Psoas muscle (tissue), 8 donors: ENCODE data around the gene FAM171A1. TPM values are rescaled to one million over a fixed set of nuclear protein-coding genes. Genes with fewer than 3 reads are reported as not detected.
"Not testable (repeated sequence)": the region's sequence is repeated elsewhere in the genome, so short reads cannot be mapped to it uniquely, and the experiment has no call there.

Experiments used
- ATAC-seq, 4 donors: fragments of 200-7000 bp; cut with Tn5 transposase; one replicate each; pipeline ENCODE4 v1.9.1; 2020; ENCODE audit warnings: moderate library complexity in 3 of 4, mild to moderate bottlenecking in 2 of 4
- DNase-seq, 2 donors: peaks; one replicate each; pipeline ENCODE4 v3.0.0-alpha.2; 2020
- H3K27ac ChIP-seq: fragments of 200-600 bp; one replicate; pipeline ENCODE4 v1.8.0; 2022
- H3K27me3 ChIP-seq, 3 donors: fragments of 200-600 bp in 1 of 3; one replicate each; pipeline versions ENCODE4 v1.6.1 to v1.8.0; 2013 to 2022; ENCODE audit warnings: low read length in 2 of 3, mild to moderate bottlenecking in 2 of 3, moderate library complexity in 1 of 3; ENCODE audit not compliant: insufficient read depth in 3 of 3
- H3K36me3 ChIP-seq, 2 donors: fragments of 200-600 bp in 1 of 2; one replicate each; pipeline versions ENCODE4 v1.6.1 to v1.8.0; 2013 to 2022; ENCODE audit warnings: low read depth in 1 of 2, mild to moderate bottlenecking in 1 of 2, moderate library complexity in 1 of 2; ENCODE audit not compliant: insufficient read depth in 1 of 2
- H3K4me1 ChIP-seq: fragments of 200-600 bp; one replicate; pipeline ENCODE4 v1.8.0; 2022
- H3K4me3 ChIP-seq: fragments of 200-600 bp; one replicate; pipeline ENCODE4 v1.8.0; 2022; ENCODE audit warnings: mild to moderate bottlenecking
- H3K9me3 ChIP-seq: fragments of 200-600 bp; one replicate; pipeline ENCODE4 v1.8.0; 2022
- CTCF ChIP-seq: fragments of 200-600 bp; IDR thresholded peaks from one replicate; pipeline ENCODE4 v1.8.0; 2022; ENCODE audit warnings: antibody characterized with exemption
- WGBS, 3 donors: extraction: QIAGEN DNeasy Blood & Tissue Kit; methylation state at CpG; one replicate each; pipeline versions ENCODE4 v1.1.6 to v1.1.7; 2013; 5-methylcytosine and 5-hydroxymethylcytosine counted together
- intact Hi-C, 2 donors: fragments of 100-400 bp; cut with DNase I; formaldehyde crosslinking; loops; one replicate each; pipeline versions ENCODE4 v1.11.0 to v1.14.2; 2022
- polyA plus RNA-seq, 3 donors: library from polyadenylated mRNA; stranded (reverse); fragments of 200-250 nt; gene quantifications; one replicate each; pipeline ENCODE4 v1.2.3, GENCODE V29; 2013
- total RNA-seq, 4 donors: library from RNA; stranded (reverse); fragmentation: NEBNext Ultra II Directional in 2 of 4; extraction: Animal tissue kit (Norgen Biotek cat#: 25700) in 2 of 4; gene quantifications; one replicate each; pipeline versions ENCODE4 v1.2.1 to v1.2.4, GENCODE V29; 2021 to 2023
- donor health status: healthy with polysubstance abuse.
- donor health status: DM: no; HTN: no; CAD: no; lungs with moderate emphysema.
- donor health status: Bipolar disorder and iron deficiency.
- donor health status: healthy.
- donor health status: DM: yes; HTN: yes; CAD: no.
- donor health status: DM: no; HTN: no; CAD: no.
- donor health status: DM: no; HTN: no; CAD: no.
- donor health status: DM: yes; HTN: yes; CAD: no.

Gene FAM171A1
- total and polyA plus RNA-seq, 7 donors: 3.9 to 10.5 (median 5.0) TPM

GRCh38 chr10:15336211-15336610 is 34.9 kb downstream of the FAM171A1 start:
- Histone ChIP-seq H3K36me3 (no peaks in the 10 kb centered on the region), H3K27me3 (no peaks in the 10 kb centered on the region), H3K4me1 (peaks cover 4% of the 10 kb centered on the region), H3K27ac (no peak overlapping the region), H3K4me3 (no peak overlapping the region), H3K9me3 (no peaks in the 10 kb centered on the region)
- no peak for ATAC-seq
- no peak for TF ChIP-seq CTCF
- DNase-seq: no peak
- 66 to 81% (median 75%) methylated on average over 4 of the region's 4 CpGs for WGBS, 3 donors
- intact Hi-C loops: no loop called here

- ATAC-seq (no peak), DNase-seq (no peak)
- H3K27me3 ChIP-seq: no peaks in the 10 kb centered on the region
- H3K4me3 ChIP-seq: no peak overlapping the region
- no peaks in the 10 kb centered on the region for H3K36me3 ChIP-seq
- intact Hi-C loops: no loop called here
- WGBS, 3 donors: 30 to 45% (median 40%) methylated on average over 2 of the region's 2 CpGs
- peaks cover 4% of the 10 kb centered on the region for H3K4me1 ChIP-seq
- TF ChIP-seq CTCF: no peak
- no peaks in the 10 kb centered on the region for H3K9me3 ChIP-seq
- no peak overlapping the region for H3K27ac ChIP-seq
Measured at GRCh38 chr10:15335508-15335907, 35.6 kb downstream of the FAM171A1 start.

GRCh38 chr10:15334650-15335323 is 36.3 kb downstream of the FAM171A1 start:
- Histone ChIP-seq H3K27me3 (no peaks in the 10 kb centered on the region), H3K4me1 (peaks cover 4% of the 10 kb centered on the region), H3K9me3 (no peaks in the 10 kb centered on the region), H3K27ac (no peak overlapping the region), H3K36me3 (no peaks in the 10 kb centered on the region), H3K4me3 (no peak overlapping the region)
- TF ChIP-seq CTCF: no peak
- DNase-seq (no peak), ATAC-seq (no peak)
- WGBS, 3 donors: 86 to 90% (median 88%) methylated on average over 7 of the region's 7 CpGs
- intact Hi-C loops: no loop called here

GRCh38 chr10:15333909-15334649 is 37.0 kb downstream of the FAM171A1 start:
- H3K27ac ChIP-seq: no peak overlapping the region
- no peaks in the 10 kb centered on the region for H3K27me3 ChIP-seq
- TF ChIP-seq CTCF: no peak
- H3K4me1 ChIP-seq: peaks cover 4% of the 10 kb centered on the region
- H3K36me3 ChIP-seq: no peaks in the 10 kb centered on the region
- no peaks in the 10 kb centered on the region for H3K9me3 ChIP-seq
- DNase-seq (no peak), ATAC-seq (no peak)
- WGBS, 3 donors: 78 to 90% (median 86%) methylated on average over 6 of the region's 6 CpGs
- intact Hi-C loops: no loop called here
- no peak overlapping the region for H3K4me3 ChIP-seq

- ATAC-seq, H3K27me3 ChIP-seq, H3K36me3 ChIP-seq, DNase-seq, H3K4me1 ChIP-seq, H3K4me3 ChIP-seq, H3K9me3 ChIP-seq, H3K27ac ChIP-seq, intact Hi-C loops: not testable (repeated sequence)
- WGBS, 3 donors: 97 to 99% (median 98%) methylated on average over 8 of the region's 8 CpGs
Measured at GRCh38 chr10:15333181-15333580, 37.9 kb downstream of the FAM171A1 start.
